Measurements from ENCODE around the gene MAP3K4.

DNA sequence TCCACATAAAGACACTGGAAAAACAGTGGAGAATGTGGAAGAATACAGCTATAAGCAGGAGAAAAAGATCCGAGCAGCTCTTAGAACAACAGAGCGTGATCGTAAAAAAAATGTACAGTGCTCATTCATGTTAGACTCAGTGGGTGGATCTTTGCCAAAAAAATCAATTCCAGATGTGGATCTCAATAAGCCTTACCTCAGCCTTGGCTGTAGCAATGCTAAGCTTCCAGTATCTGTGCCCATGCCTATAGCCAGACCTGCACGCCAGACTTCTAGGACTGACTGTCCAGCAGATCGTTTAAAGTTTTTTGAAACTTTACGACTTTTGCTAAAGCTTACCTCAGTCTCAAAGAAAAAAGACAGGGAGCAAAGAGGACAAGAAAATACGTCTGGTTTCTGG is 57.1 kb downstream of the MAP3K4 start:
- TF ChIP-seq, protein P1, sequence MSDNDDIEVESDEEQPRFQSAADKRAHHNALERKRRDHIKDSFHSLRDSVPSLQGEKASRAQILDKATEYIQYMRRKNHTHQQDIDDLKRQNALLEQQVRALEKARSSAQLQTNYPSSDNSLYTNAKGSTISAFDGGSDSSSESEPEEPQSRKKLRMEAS (IDR thresholded peaks at IDR 0.05): no peak
- TF ChIP-seq, protein P2, sequence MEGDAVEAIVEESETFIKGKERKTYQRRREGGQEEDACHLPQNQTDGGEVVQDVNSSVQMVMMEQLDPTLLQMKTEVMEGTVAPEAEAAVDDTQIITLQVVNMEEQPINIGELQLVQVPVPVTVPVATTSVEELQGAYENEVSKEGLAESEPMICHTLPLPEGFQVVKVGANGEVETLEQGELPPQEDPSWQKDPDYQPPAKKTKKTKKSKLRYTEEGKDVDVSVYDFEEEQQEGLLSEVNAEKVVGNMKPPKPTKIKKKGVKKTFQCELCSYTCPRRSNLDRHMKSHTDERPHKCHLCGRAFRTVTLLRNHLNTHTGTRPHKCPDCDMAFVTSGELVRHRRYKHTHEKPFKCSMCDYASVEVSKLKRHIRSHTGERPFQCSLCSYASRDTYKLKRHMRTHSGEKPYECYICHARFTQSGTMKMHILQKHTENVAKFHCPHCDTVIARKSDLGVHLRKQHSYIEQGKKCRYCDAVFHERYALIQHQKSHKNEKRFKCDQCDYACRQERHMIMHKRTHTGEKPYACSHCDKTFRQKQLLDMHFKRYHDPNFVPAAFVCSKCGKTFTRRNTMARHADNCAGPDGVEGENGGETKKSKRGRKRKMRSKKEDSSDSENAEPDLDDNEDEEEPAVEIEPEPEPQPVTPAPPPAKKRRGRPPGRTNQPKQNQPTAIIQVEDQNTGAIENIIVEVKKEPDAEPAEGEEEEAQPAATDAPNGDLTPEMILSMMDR (IDR thresholded peaks at IDR 0.05; ENCODE audit: control extremely low read depth in 1 of 3, insufficient read depth in 1 of 3, low read depth in 1 of 3, low read length in 3 of 3): no peak
- TF ChIP-seq, protein P3, sequence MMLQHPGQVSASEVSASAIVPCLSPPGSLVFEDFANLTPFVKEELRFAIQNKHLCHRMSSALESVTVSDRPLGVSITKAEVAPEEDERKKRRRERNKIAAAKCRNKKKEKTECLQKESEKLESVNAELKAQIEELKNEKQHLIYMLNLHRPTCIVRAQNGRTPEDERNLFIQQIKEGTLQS (IDR thresholded peaks at IDR 0.05; ENCODE audit: insufficient read depth, low read depth, low read length): no peak
